ENCODE measurements around the gene TSKU. TPM values are rescaled to one million over a fixed set of nuclear protein-coding genes. Genes with fewer than 3 reads are reported as not detected.

TSKU gene
- total and polyA plus RNA-seq, 9 of the 15 experiments (the other 6 are each of a cell fraction or from before 2014, with no cell fraction given): 0.60 to 11.9 (median 8.4) TPM

DNA sequence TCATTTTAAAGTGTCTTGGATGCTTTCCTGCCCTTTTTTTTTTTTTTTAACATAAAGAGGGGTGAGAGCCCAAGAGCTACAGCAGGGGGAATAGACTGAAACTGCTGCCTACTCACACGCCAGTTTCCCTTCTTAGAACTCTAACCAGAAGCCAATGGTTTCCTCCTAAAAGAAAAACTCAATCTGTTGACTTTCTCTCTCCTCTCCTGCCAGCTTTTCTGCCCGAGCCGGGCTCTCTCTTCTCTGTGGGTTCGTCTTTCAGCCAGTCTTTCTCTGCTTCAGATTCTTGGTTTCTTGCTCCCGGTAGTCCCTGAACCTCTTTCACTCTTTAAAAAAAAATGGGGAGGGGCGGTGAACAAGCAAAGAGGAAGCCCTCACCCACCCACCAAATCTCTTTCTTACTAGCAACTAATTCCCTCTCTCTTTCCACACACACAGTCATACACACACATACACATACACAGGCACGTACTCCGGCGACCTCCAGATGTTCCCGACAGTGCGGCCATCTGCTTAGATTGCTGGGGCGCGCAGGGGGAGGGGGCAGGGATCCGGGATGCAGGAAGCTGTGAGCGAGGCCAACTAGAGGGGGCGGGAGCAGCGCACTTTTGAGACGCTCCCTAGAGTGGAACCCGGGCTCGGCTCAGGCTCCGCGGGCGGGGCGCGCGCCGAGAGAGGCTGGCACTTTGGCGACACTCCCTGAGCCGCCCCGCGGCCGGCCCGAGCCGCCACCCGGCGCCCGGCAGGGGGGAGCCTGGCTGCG is 444 bp upstream of the TSKU start (continued):
- no peak for TF ChIP-seq ZKSCAN1 (IDR thresholded peaks at IDR 0.05; ENCODE audit: low read depth, low read length)
- TF ChIP-seq FOS (IDR thresholded peaks at IDR 0.05; ENCODE audit: extremely low read depth, insufficient read length): no peak
- TF ChIP-seq, protein P1, sequence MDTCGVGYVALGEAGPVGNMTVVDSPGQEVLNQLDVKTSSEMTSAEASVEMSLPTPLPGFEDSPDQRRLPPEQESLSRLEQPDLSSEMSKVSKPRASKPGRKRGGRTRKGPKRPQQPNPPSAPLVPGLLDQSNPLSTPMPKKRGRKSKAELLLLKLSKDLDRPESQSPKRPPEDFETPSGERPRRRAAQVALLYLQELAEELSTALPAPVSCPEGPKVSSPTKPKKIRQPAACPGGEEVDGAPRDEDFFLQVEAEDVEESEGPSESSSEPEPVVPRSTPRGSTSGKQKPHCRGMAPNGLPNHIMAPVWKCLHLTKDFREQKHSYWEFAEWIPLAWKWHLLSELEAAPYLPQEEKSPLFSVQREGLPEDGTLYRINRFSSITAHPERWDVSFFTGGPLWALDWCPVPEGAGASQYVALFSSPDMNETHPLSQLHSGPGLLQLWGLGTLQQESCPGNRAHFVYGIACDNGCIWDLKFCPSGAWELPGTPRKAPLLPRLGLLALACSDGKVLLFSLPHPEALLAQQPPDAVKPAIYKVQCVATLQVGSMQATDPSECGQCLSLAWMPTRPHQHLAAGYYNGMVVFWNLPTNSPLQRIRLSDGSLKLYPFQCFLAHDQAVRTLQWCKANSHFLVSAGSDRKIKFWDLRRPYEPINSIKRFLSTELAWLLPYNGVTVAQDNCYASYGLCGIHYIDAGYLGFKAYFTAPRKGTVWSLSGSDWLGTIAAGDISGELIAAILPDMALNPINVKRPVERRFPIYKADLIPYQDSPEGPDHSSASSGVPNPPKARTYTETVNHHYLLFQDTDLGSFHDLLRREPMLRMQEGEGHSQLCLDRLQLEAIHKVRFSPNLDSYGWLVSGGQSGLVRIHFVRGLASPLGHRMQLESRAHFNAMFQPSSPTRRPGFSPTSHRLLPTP (IDR thresholded peaks at IDR 0.05; ENCODE audit: borderline replicate concordance, extremely low read depth, insufficient read length): no peak
- peak; percentile 78; the same call in 1 of the 2 replicates for TF ChIP-seq GATAD2B (IDR thresholded peaks at IDR 0.05; ENCODE audit: borderline replicate concordance)
- no peak for TF ChIP-seq GATA2 (CRISPR knock-in tag; IDR thresholded peaks at IDR 0.05)
- TF ChIP-seq, protein P2, sequence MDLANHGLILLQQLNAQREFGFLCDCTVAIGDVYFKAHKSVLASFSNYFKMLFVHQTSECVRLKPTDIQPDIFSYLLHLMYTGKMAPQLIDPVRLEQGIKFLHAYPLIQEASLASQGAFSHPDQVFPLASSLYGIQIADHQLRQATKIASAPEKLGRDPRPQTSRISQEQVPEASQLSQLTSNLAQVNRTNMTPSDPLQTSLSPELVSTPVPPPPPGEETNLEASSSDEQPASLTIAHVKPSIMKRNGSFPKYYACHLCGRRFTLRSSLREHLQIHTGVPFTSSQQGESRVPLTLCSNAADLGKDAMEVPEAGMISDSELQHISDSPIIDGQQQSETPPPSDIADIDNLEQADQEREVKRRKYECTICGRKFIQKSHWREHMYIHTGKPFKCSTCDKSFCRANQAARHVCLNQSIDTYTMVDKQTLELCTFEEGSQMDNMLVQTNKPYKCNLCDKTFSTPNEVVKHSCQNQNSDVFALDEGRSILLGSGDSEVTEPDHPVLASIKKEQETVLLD (IDR thresholded peaks at IDR 0.05): peak; percentile 76
- no peak for TF ChIP-seq FOXP1 (CRISPR knock-in tag; IDR thresholded peaks at IDR 0.05)
- TF ChIP-seq ZC3H11A (IDR thresholded peaks at IDR 0.05; ENCODE audit: low read depth, low read length): no peak
- TF ChIP-seq RHOXF2B (CRISPR knock-in tag; conservative IDR thresholded peaks at IDR 0.05): no peak
- TF ChIP-seq, protein P3, sequence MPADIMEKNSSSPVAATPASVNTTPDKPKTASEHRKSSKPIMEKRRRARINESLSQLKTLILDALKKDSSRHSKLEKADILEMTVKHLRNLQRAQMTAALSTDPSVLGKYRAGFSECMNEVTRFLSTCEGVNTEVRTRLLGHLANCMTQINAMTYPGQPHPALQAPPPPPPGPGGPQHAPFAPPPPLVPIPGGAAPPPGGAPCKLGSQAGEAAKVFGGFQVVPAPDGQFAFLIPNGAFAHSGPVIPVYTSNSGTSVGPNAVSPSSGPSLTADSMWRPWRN (IDR thresholded peaks at IDR 0.05; ENCODE audit: low read depth): no peak
- TF ChIP-seq, protein P4, sequence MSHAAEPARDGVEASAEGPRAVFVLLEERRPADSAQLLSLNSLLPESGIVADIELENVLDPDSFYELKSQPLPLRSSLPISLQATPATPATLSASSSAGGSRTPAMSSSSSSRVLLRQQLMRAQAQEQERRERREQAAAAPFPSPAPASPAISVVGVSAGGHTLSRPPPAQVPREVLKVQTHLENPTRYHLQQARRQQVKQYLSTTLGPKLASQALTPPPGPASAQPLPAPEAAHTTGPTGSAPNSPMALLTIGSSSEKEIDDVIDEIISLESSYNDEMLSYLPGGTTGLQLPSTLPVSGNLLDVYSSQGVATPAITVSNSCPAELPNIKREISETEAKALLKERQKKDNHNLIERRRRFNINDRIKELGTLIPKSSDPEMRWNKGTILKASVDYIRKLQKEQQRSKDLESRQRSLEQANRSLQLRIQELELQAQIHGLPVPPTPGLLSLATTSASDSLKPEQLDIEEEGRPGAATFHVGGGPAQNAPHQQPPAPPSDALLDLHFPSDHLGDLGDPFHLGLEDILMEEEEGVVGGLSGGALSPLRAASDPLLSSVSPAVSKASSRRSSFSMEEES (CRISPR knock-in tag; IDR thresholded peaks at IDR 0.05): no peak
- TF ChIP-seq ZNF586 (CRISPR knock-in tag; conservative IDR thresholded peaks at IDR 0.05): no peak
- TF ChIP-seq, protein P5, sequence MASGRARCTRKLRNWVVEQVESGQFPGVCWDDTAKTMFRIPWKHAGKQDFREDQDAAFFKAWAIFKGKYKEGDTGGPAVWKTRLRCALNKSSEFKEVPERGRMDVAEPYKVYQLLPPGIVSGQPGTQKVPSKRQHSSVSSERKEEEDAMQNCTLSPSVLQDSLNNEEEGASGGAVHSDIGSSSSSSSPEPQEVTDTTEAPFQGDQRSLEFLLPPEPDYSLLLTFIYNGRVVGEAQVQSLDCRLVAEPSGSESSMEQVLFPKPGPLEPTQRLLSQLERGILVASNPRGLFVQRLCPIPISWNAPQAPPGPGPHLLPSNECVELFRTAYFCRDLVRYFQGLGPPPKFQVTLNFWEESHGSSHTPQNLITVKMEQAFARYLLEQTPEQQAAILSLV (tag; IDR thresholded peaks at IDR 0.05): no peak
- no peak for TF ChIP-seq ZNF717 (CRISPR knock-in tag; IDR thresholded peaks at IDR 0.05)
- TF ChIP-seq, protein P6, sequence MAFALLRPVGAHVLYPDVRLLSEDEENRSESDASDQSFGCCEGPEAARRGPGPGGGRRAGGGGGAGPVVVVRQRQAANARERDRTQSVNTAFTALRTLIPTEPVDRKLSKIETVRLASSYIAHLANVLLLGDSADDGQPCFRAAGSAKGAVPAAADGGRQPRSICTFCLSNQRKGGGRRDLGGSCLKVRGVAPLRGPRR (CRISPR knock-in tag; IDR thresholded peaks at IDR 0.05): no peak
- TF ChIP-seq KAT8 (IDR thresholded peaks at IDR 0.05; ENCODE audit: low read depth): no peak
- TF ChIP-seq, protein P7, sequence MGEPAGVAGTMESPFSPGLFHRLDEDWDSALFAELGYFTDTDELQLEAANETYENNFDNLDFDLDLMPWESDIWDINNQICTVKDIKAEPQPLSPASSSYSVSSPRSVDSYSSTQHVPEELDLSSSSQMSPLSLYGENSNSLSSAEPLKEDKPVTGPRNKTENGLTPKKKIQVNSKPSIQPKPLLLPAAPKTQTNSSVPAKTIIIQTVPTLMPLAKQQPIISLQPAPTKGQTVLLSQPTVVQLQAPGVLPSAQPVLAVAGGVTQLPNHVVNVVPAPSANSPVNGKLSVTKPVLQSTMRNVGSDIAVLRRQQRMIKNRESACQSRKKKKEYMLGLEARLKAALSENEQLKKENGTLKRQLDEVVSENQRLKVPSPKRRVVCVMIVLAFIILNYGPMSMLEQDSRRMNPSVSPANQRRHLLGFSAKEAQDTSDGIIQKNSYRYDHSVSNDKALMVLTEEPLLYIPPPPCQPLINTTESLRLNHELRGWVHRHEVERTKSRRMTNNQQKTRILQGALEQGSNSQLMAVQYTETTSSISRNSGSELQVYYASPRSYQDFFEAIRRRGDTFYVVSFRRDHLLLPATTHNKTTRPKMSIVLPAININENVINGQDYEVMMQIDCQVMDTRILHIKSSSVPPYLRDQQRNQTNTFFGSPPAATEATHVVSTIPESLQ (CRISPR knock-in tag; IDR thresholded peaks at IDR 0.05): no peak
- TF ChIP-seq BCOR (IDR thresholded peaks at IDR 0.05): peak; percentile 71

Data from K562 (cell line).